ENCODE results near the gene GNMT.

- no peak for TF ChIP-seq CTCF (conservative IDR thresholded peaks at IDR 0.05; ENCODE audit: low read depth, low read length)
- no peak for TF ChIP-seq EZH2phosphoT487 (IDR thresholded peaks at IDR 0.05; ENCODE audit: borderline replicate concordance, low read length)
- no peak for TF ChIP-seq EZH2 (IDR thresholded peaks at IDR 0.05; ENCODE audit: low read length, unreplicated experiment)
Observed at GRCh38 chr6:42959917-42960242, 674 bp upstream of the GNMT start.
